ENCODE measurements around the gene TEKT4. TPM values are rescaled to one million over a fixed set of nuclear protein-coding genes. Genes with fewer than 3 reads are reported as not detected.
"Not testable (repeated sequence)": the region's sequence is repeated elsewhere in the genome, so short reads cannot be mapped to it uniquely, and the experiment has no call there.

Gene TEKT4, protein sequence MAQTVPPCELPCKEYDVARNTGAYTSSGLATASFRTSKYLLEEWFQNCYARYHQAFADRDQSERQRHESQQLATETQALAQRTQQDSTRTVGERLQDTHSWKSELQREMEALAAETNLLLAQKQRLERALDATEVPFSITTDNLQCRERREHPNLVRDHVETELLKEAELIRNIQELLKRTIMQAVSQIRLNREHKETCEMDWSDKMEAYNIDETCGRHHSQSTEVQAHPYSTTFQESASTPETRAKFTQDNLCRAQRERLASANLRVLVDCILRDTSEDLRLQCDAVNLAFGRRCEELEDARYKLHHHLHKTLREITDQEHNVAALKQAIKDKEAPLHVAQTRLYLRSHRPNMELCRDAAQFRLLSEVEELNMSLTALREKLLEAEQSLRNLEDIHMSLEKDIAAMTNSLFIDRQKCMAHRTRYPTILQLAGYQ
- not detected for total RNA-seq

DNA sequence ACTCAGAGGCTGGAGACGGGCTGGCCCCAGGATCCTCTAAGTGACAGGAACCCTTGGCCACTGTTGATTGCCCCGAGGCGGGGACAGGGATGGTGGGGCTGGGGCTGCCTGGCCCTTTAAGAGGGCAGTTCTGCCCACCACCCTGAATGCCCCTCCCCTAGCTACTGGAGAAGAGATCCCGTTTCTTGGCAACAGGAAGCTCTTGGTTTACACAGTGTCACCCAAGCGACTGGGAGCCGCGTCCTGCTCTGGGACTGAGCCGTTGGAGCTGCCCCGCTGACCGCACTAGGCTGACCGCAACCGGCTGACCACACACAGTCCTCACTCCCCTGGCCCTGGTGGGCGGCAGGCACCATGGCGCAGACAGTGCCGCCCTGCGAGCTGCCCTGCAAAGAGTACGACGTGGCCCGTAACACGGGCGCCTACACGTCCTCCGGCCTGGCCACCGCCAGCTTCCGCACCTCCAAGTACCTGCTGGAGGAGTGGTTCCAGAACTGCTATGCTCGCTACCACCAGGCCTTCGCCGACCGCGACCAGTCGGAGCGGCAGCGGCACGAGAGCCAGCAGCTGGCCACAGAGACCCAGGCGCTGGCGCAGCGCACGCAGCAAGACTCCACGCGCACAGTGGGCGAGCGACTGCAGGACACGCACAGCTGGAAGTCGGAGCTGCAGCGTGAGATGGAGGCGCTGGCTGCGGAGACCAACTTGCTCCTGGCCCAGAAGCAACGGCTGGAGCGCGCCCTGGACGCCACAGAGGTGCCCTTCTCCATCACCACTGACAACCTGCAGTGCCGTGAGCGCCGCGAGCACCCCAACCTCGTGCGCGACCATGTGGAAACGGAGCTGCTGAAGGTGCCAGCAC lies at the start of gene TEKT4:
Gene TEKT4 (plus strand): TSS at position 205 of the 862 bp plus-strand sequence. CDS start 150 bp downstream, at position 355.
- DNase-seq (ENCODE audit: low spot score in 2 of 2), result no peak
- Histone ChIP-seq H3K27ac (no peak within 1 kb of the TSS), H3K36me3 (no peaks in the 10 kb centered on the region), H3K4me3 (peak within 1 kb of the TSS in 1 of 3 donors; percentile 11), H3K4me1 (no peaks in the 10 kb centered on the region), H3K27me3 (peaks cover 0 to 45% of the 10 kb centered on the region in 2 donors), H3K9me3 (no peaks in the 10 kb centered on the region)
- intact Hi-C loops (cut with DNase I; ENCODE audit: low total_unique reads), result no loop called here
- TF ChIP-seq POLR2A (IDR thresholded peaks at IDR 0.05) (no peak), POLR2AphosphoS5 (IDR thresholded peaks at IDR 0.05) (no peak)
- TF ChIP-seq, protein P1, sequence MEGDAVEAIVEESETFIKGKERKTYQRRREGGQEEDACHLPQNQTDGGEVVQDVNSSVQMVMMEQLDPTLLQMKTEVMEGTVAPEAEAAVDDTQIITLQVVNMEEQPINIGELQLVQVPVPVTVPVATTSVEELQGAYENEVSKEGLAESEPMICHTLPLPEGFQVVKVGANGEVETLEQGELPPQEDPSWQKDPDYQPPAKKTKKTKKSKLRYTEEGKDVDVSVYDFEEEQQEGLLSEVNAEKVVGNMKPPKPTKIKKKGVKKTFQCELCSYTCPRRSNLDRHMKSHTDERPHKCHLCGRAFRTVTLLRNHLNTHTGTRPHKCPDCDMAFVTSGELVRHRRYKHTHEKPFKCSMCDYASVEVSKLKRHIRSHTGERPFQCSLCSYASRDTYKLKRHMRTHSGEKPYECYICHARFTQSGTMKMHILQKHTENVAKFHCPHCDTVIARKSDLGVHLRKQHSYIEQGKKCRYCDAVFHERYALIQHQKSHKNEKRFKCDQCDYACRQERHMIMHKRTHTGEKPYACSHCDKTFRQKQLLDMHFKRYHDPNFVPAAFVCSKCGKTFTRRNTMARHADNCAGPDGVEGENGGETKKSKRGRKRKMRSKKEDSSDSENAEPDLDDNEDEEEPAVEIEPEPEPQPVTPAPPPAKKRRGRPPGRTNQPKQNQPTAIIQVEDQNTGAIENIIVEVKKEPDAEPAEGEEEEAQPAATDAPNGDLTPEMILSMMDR (IDR thresholded peaks at IDR 0.05), result no peak

DNA sequence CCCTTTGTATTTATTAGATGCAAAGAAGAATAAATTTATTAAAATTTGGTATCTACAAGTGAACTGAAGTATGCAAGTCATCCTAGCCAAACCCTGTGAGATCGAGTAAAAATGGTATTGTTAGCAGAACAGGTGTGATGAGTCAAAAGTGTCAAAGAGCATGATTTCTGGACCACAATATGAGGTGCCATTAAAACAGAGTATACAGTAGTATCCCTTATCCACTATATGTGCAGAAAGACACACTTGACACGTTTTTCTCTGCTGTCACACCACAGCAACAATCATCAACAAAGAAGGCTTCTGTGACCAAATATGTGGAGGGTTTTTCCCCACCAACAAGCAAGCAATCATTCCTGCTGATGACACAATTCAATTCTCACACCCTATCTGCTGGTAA lies 32.0 kb upstream of the TEKT4 start:
- intact Hi-C loops (cut with DNase I; ENCODE audit: low total_unique reads); H3K4me1 ChIP-seq; H3K27ac ChIP-seq; H3K27me3 ChIP-seq; H3K36me3 ChIP-seq; DNase-seq (ENCODE audit: low spot score in 2 of 2); H3K4me3 ChIP-seq; H3K9me3 ChIP-seq: not testable (repeated sequence)

DNA sequence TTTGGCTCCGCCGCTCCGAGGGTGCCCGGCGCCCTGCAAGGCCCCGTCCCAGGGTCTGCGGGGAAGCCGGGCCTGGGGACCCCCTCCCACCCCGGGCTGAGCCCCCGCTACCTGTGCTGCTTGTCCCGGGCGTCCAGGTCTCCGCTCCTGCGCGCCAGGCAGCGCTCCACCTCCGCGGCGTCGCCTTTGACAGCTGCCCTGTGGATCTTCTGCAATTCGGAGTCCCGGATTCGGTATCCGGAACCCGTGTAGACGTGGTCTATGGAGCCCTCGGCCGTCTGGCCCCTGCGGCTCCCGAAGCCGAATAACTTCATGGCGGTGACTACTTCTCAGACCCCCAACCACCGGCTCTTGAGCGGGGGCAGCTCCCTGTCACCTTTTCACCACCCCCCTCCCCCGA lies 14.4 kb upstream of the TEKT4 start:
- H3K36me3 ChIP-seq; H3K27ac ChIP-seq; H3K4me1 ChIP-seq; DNase-seq (ENCODE audit: low spot score in 2 of 2); intact Hi-C loops (cut with DNase I; ENCODE audit: low total_unique reads); H3K9me3 ChIP-seq: not testable (repeated sequence)
- Histone ChIP-seq H3K27me3 (peaks cover 0 to 18% of the 10 kb centered on the region in 2 donors), H3K4me3 (peak overlapping the region in 2 of 3 donors; percentile 45 to 55)

GRCh38 chr2:94857367-94858162 lies 13.7 kb upstream of the TEKT4 start:
- DNase-seq (ENCODE audit: low spot score in 2 of 2); H3K36me3 ChIP-seq; intact Hi-C loops (cut with DNase I; ENCODE audit: low total_unique reads); H3K9me3 ChIP-seq; H3K4me1 ChIP-seq; H3K27ac ChIP-seq: not testable (repeated sequence)
- Histone ChIP-seq H3K4me3 (peak overlapping the region in 2 of 3 donors; percentile 45 to 55), H3K27me3 (peaks cover 0 to 23% of the 10 kb centered on the region in 2 donors)

DNA sequence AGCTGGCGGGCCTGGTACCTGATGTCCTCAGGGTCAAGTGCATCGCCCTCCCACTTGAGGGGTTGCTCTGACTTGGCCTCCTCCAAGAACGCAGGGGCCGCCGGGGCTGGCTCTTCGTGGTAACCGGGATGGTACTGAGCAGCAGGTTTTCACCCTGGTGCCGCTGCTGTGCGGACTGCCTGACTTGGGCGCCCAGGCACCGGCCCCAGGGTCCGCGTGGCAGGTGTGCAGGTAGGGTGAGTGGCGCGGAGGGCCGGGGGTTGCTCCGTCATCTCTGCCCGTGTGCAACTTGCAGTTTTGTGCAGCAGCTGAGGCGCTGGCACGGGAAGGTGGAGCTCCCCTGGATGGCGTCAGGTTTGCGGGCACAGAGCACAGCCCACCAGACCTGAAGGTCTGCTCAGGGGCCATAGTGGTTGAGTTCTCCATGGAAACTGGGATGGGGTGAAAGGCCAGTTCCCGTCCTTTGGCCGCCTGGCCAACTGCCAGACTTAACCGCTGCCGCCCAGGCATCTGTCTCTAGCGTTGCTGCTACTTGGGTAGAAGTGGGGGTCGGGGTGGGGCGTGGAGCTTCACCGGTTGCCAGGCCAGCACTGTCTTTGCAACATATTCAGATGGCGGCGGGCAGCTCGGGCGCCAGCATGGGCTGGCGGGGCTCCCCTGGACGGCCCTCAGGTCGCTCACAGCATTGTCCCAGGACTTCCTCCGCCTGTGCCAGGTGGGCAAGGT lies 12.9 kb upstream of the TEKT4 start:
- H3K36me3 ChIP-seq; intact Hi-C loops (cut with DNase I; ENCODE audit: low total_unique reads); DNase-seq (ENCODE audit: low spot score in 2 of 2); H3K4me3 ChIP-seq; H3K9me3 ChIP-seq; H3K4me1 ChIP-seq; H3K27ac ChIP-seq: not testable (repeated sequence)
- peaks cover 0 to 23% of the 10 kb centered on the region in 2 donors for H3K27me3 ChIP-seq

DNA sequence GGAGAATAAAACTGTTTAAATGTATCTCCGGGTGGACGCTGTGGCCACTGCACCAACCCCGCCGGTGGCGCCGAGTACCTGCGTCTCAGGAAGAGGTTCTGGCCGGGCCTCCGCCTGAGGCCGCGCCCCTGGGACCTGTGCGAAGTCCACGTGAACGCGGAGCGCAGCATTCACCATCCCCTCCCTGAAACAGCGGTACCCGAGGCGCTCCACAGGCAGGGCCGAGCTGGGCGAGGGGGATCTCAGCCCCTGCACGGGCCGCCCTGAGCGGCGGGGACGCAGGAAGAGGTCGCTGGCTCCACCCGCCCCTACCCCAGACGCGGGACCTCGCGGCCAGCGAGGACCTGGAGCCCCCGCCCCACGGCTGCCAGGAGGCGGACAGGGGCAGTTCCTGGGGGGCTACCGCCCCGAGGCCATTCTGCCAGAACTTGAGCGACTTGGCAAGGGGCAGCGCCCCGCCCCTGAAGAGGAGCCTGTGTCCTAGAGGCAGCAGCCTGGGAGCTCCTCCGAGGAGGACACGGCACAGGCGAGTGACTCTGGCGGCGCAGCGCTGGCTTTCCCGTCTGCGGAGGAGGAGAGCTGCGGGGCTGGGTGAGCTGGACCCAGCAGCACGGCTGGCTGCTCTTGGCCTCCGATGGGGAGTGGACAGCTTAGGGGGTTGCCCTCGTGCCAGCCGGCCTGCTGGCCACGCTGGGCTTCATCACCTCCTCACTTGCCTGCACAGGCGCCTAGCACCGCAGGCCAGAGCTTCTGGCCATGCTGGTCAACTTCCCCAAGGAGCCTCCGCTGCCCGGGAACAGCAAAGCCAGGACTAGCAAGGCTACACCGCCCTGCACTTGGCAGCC lies 9.7 kb upstream of the TEKT4 start:
- Histone ChIP-seq H3K27me3 (peaks cover 0 to 27% of the 10 kb centered on the region in 2 donors), H3K4me1 (no peaks in the 10 kb centered on the region)
- TF ChIP-seq POLR2A (IDR thresholded peaks at IDR 0.05) (no peak), POLR2AphosphoS5 (IDR thresholded peaks at IDR 0.05) (no peak)
- TF ChIP-seq, protein P1 (IDR thresholded peaks at IDR 0.05), result no peak

DNA sequence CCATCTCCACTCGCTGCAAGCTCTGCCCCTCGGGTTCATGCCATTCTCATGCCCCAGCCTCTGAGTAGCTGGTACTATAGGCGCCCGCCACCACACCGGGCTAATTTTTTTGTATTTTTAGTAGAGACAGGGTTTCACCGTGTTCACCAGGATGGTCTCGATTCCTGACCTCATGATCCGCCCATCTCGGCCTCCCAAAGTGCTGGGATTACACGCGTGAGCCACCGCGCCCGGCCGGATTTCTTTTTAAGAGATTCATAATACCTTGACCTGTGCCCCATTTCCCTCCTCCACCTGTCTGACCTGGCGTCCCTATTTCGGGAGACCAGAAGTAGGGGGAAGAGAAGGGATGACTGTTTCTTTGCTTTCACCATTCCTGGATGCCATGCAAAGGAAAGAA lies 8.3 kb upstream of the TEKT4 start:
- H3K4me1 ChIP-seq; DNase-seq (ENCODE audit: low spot score in 2 of 2); H3K36me3 ChIP-seq; H3K9me3 ChIP-seq; intact Hi-C loops (cut with DNase I; ENCODE audit: low total_unique reads); H3K27ac ChIP-seq; H3K4me3 ChIP-seq: not testable (repeated sequence)
- peaks cover 0 to 20% of the 10 kb centered on the region in 2 donors for H3K27me3 ChIP-seq

More for the DNA sequence above, 9.7 kb upstream of the TEKT4 start:
- Histone ChIP-seq H3K36me3 (no peaks in the 10 kb centered on the region), H3K27ac (no peak overlapping the region), H3K4me3 (peak overlapping the region in 2 of 3 donors; percentile 26 to 39), H3K9me3 (no peaks in the 10 kb centered on the region)
- intact Hi-C loops (cut with DNase I; ENCODE audit: low total_unique reads), result no loop called here
- DNase-seq (ENCODE audit: low spot score in 2 of 2), result no peak

Data from breast epithelium (tissue), 4 donors.